IMR-90 (cell line): ENCODE data around the gene TGM4. TPM values are rescaled to one million over a fixed set of nuclear protein-coding genes. Genes with fewer than 3 reads are reported as not detected.

Experiments
- ATAC-seq: fragments of 200-7000 bp; cut with Tn5 transposase; 2 replicates; pipeline ENCODE4 v1.9.1; 2020; ENCODE audit warnings: low read depth, mild to moderate bottlenecking, moderate library complexity
- BruUV-seq: library from RNA; stranded (reverse); fragments of 400-500 nt; replicated peaks from 2 replicates; lab custom pipeline; 2021; lab: Mats Ljungman, UMichigan
- CTCF ChIA-PET: fragments of 300-600 bp; formaldehyde crosslinking; extraction: SDS; loops from one replicate; lab custom pipeline; 2021; ENCODE audit warnings: antibody characterized with exemption; lab: Yijun Ruan, JAX
- POLR2A ChIA-PET: fragments of 300-600 bp; sonication (Branson Sonifier 250); formaldehyde crosslinking; loops from one replicate; lab custom pipeline; 2022; ENCODE audit warnings: antibody characterized with exemption; ENCODE audit not compliant: unreplicated experiment; lab: Charles Lee
- DNase-seq: peaks from one replicate; pipeline ENCODE4 v3.0.0; 2013
- H2AFZ ChIP-seq: replicated peaks from 2 replicates; pipeline ENCODE3; 2013; ENCODE audit warnings: low read length, mild to moderate bottlenecking; ENCODE audit not compliant: poor library complexity
- H2AK5ac ChIP-seq: 2 replicates; pipeline ENCODE4 v1.6.1; 2013; ENCODE audit warnings: low read depth, low read length, inconsistent platforms
- H2AK9ac ChIP-seq: replicated peaks from 2 replicates; pipeline ENCODE3; 2013; ENCODE audit warnings: mild to moderate bottlenecking, low read depth, low read length, moderate library complexity; ENCODE audit not compliant: poor library complexity
- H2BK120ac ChIP-seq: 2 replicates; pipeline ENCODE4 v1.6.1; 2013; ENCODE audit warnings: low read depth, low read length, inconsistent platforms
- H2BK15ac ChIP-seq: 3 replicates; pipeline ENCODE4 v1.6.1; 2013; ENCODE audit warnings: low read depth, low read length, inconsistent platforms
- H2BK20ac ChIP-seq: 2 replicates; pipeline ENCODE4 v1.6.1; 2013; ENCODE audit warnings: low read depth, mild to moderate bottlenecking, inconsistent platforms, low read length, moderate library complexity
- H2BK5ac ChIP-seq: 2 replicates; pipeline ENCODE4 v1.6.1; 2013; ENCODE audit warnings: mild to moderate bottlenecking, low read depth, low read length, inconsistent platforms; ENCODE audit not compliant: poor library complexity, severe bottlenecking
- H3K14ac ChIP-seq: replicated peaks from 2 replicates; pipeline ENCODE4 v1.6.1; 2013; ENCODE audit warnings: low read depth, low read length, inconsistent platforms
- H3K18ac ChIP-seq: 2 replicates; pipeline ENCODE4 v1.6.1; 2013; ENCODE audit warnings: low read depth, low read length, control low read depth
- H3K23ac ChIP-seq: 2 replicates; pipeline ENCODE4 v1.6.1; 2013; ENCODE audit warnings: low read depth, low read length, inconsistent platforms
- H3K27ac ChIP-seq: 2 replicates; pipeline ENCODE4 v1.5.1; 2013; ENCODE audit warnings: mild to moderate bottlenecking, control low read depth, low read length; ENCODE audit not compliant: insufficient read depth
- H3K27me3 ChIP-seq: 2 replicates; pipeline ENCODE4 v1.6.1; 2013; ENCODE audit warnings: low read length; ENCODE audit not compliant: control insufficient read depth, insufficient read depth
- H3K36me3 ChIP-seq: 2 replicates; pipeline ENCODE4 v1.6.1; 2013; ENCODE audit warnings: low read length, mixed read lengths; ENCODE audit not compliant: control insufficient read depth, insufficient read depth
- H3K4ac ChIP-seq: 2 replicates; pipeline ENCODE4 v1.6.1; 2013; ENCODE audit warnings: low read depth, low read length, inconsistent platforms
- H3K4me1 ChIP-seq: 2 replicates; pipeline ENCODE4 v1.6.1; 2013; ENCODE audit warnings: low read length, mixed read lengths; ENCODE audit not compliant: control insufficient read depth, insufficient read depth
- H3K4me2 ChIP-seq: 2 replicates; pipeline ENCODE4 v1.6.1; 2013; ENCODE audit warnings: low read depth, mild to moderate bottlenecking, control low read depth, low read length, moderate library complexity
- H3K4me3 ChIP-seq: 2 replicates; pipeline ENCODE4 v1.5.1; 2013; ENCODE audit warnings: low read depth, mild to moderate bottlenecking, control low read depth, low read length, moderate library complexity; ENCODE audit not compliant: insufficient read depth
- H3K56ac ChIP-seq: 2 replicates; pipeline ENCODE4 v1.6.1; 2013; ENCODE audit warnings: low read length, inconsistent platforms; ENCODE audit not compliant: insufficient read depth; ENCODE audit errors: extremely low read depth
- H3K79me1 ChIP-seq, 2 experiments: 2 replicates each; pipeline ENCODE4 v1.6.1; 2013; ENCODE audit warnings: low read length in 2 of 2, inconsistent platforms in 1 of 2, low read depth in 1 of 2
- H3K9ac ChIP-seq: 2 replicates; pipeline ENCODE4 v1.6.1; 2013; ENCODE audit warnings: low read depth, low read length, control low read depth
- H3K9me1 ChIP-seq: 2 replicates; pipeline ENCODE4 v1.6.1; 2013; ENCODE audit warnings: low read length, inconsistent platforms; ENCODE audit not compliant: insufficient read depth
- H3K9me3 ChIP-seq: 2 replicates; pipeline ENCODE4 v1.6.1; 2013; ENCODE audit warnings: low read length; ENCODE audit not compliant: control insufficient read depth, insufficient read depth
- H4K20me1 ChIP-seq: 2 replicates; pipeline ENCODE4 v1.6.1; 2013; ENCODE audit warnings: low read length, inconsistent platforms; ENCODE audit not compliant: insufficient read depth
- H4K5ac ChIP-seq: 2 replicates; pipeline ENCODE4 v1.6.1; 2013; ENCODE audit warnings: mild to moderate bottlenecking, low read depth, low read length, control low read depth
- H4K8ac ChIP-seq, 2 experiments: 2 replicates each; pipeline ENCODE4 v1.6.1; 2013; ENCODE audit warnings: low read depth in 2 of 2, low read length in 2 of 2, control low read depth in 1 of 2, inconsistent platforms in 1 of 2
- H4K91ac ChIP-seq: 2 replicates; pipeline ENCODE4 v1.6.1; 2013; ENCODE audit warnings: low read depth, low read length, inconsistent platforms; ENCODE audit not compliant: insufficient read depth
- CEBPB ChIP-seq: IDR thresholded peaks from 2 replicates; pipeline ENCODE4 v1.6.1; 2012; ENCODE audit warnings: low read depth, low read length, improper control_type of control experiment
- FOS ChIP-seq: fragments of 150-350 bp; IDR thresholded peaks from 2 replicates; pipeline ENCODE4 v1.6.1; 2016; ENCODE audit warnings: low read depth, low read length
- NFE2L2 ChIP-seq: fragments of 150-350 bp; IDR thresholded peaks from 2 replicates; pipeline ENCODE4 v1.6.1; 2016; ENCODE audit warnings: low read depth, mild to moderate bottlenecking, low read length
- POLR2A ChIP-seq: IDR thresholded peaks from 2 replicates; pipeline ENCODE4 v1.6.1; 2012; ENCODE audit warnings: mild to moderate bottlenecking, low read depth, low read length
- RCOR1 ChIP-seq: IDR thresholded peaks from 2 replicates; pipeline ENCODE4 v1.6.1; 2012; ENCODE audit warnings: mild to moderate bottlenecking, low read length, improper control_type of control experiment; ENCODE audit not compliant: insufficient replicate concordance
- RFX5 ChIP-seq: IDR thresholded peaks from 2 replicates; pipeline ENCODE4 v1.8.0; 2012; ENCODE audit warnings: low read depth, mild to moderate bottlenecking, low read length, moderate library complexity
- WGBS, 2 experiments: methylation state at CpG; one replicate each; pipeline versions ENCODE4 v1.1.5 to v1.1.7; 2013; ENCODE audit warnings: missing lambda C conversion rate in 2 of 2; ENCODE audit not compliant: insufficient read length in 1 of 2; ENCODE audit errors: extremely low coverage in 2 of 2; 5-methylcytosine and 5-hydroxymethylcytosine counted together
- dilution Hi-C: fragments of 300-500 bp; cut with HindIII; formaldehyde crosslinking; loops from one replicate; pipeline ENCODE4 v1.14.3; 2018; ENCODE audit warnings: low sequenced_read_pairs; ENCODE audit not compliant: unreplicated experiment
- in situ Hi-C: fragments of 300-500 bp; cut with MboI; formaldehyde crosslinking; loops from 3 replicates; pipeline ENCODE4 v1.14.3; 2019; ENCODE audit warnings: low sequenced_read_pairs, inconsistent platforms, mixed read lengths
- intact Hi-C: fragments of 100-400 bp; cut with micrococcal nuclease; formaldehyde crosslinking; loops from 2 replicates; pipeline ENCODE4 v1.10.0; 2022
- polyA plus RNA-seq, 3 experiments: library from polyadenylated mRNA; depleted of rRNA; stranded (reverse); fragments of >200 nt; gene quantifications; 2 replicates each; pipeline ENCODE4 v1.2.3, GENCODE V29; 2012; ENCODE audit warnings: low replicate concordance in 1 of 3
- total RNA-seq: library from RNA; depleted of rRNA; stranded (reverse); fragments of >200 nt; gene quantifications from 2 replicates; pipeline ENCODE4 v1.2.3, GENCODE V29; 2012

The TGM4 gene
- total and polyA plus RNA-seq, 2 of the 4 experiments (the other 2 are of a cell fraction) = under 0.01 to 0.10 TPM

DNA sequence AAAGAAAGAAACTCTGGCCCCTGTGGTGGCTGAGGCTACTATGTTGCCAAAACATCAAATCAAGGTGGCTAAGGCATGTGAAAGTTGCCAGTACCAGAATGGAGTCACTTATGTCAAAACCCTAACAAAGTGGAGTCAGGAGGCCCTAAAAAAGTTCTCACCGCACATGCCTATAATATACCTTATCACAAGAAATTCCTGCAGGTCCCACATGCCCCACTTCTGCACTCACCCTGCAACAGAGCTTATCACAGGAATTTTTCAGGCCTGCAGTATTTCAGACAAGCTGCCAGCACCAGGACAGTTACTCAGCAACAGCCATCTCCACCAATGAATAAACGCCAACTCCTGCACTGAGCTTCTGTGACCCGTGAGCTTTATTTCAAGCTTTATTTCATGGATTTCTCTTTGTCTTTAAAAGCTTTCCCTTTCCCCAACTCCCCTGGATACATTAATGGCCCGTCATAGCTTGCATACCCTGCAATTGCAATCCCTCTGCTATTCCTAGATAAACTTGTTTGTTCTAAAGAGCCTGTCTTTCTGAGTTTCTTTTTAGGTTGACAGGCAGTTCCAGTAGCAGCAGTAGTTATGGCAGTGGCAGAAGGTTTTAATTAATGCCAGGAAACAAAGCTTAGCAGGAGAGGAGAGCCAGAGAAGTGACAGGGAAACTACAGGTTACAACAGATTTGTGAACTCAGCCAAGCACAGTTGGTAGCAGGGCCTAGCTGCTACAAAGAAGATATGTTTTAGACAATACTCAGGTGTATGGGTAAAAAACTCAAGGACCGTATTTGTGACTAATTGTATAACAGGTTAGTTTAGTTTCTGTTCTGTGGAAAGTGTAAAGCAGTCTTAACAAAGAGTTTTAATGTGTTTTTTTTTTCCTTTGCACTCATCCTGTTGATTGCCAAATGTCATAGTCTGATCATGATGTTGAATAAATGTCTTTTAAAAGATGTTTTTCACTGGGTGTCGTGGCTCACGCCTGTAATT, 28.6 kb upstream of the TGM4 start:
- Histone ChIP-seq H2AFZ (no peak overlapping the region), H2AK9ac (no peak overlapping the region), H4K5ac (no peak overlapping the region), H4K8ac (no peak overlapping the region), H3K18ac (no peak overlapping the region), H2BK5ac (no peak overlapping the region), H3K27ac (no peak overlapping the region), H3K4me1 (no peaks in the 10 kb centered on the region), H3K9ac (no peak overlapping the region), H3K4me2 (no peak overlapping the region), H3K56ac (no peak overlapping the region), H3K36me3 (peaks cover 3% of the 10 kb centered on the region; the same call in 1 of the 2 replicates), H3K4me3 (no peak overlapping the region), H2BK15ac (no peak overlapping the region), H3K14ac (no peak overlapping the region), H3K27me3 (no peaks in the 10 kb centered on the region), H2BK120ac (no peak overlapping the region), H4K20me1 (no peaks in the 10 kb centered on the region), H3K79me1 (no peaks in the 10 kb centered on the region), H3K9me3 (no peaks in the 10 kb centered on the region), H3K23ac (no peak overlapping the region), H2AK5ac (no peak overlapping the region), H4K91ac (no peak overlapping the region), H3K4ac (no peak overlapping the region), H2BK20ac (no peak overlapping the region), H3K9me1 (no peaks in the 10 kb centered on the region)
- BruUV-seq = no TSS peak
- intact Hi-C loops = loop anchor here (5.0 kb wide), 1 partner anchor 39 kb away; no protein-coding TSS in a partner anchor
- ChIA-PET POLR2A (interaction anchor here (0.7 kb wide), 1 partner anchor 1063 kb away, joined by 3 read pairs; no protein-coding TSS in a partner anchor), CTCF (no interaction called here)
- in situ Hi-C loops = no loop called here
- ATAC-seq = peak; percentile 90
- peak; percentile 59 for DNase-seq
- WGBS, 2 experiments = 76% methylated on average over 4 of the region's 7 CpGs; no CpG with 5 or more reads in 1 of the 2 experiments
- no peak for TF ChIP-seq NFE2L2
- TF ChIP-seq POLR2A = no peak
- TF ChIP-seq FOS = no peak
- TF ChIP-seq CEBPB = no peak
- no peak for TF ChIP-seq RCOR1
- no peak for TF ChIP-seq RFX5
- dilution Hi-C loops = no loop called here
